A673 (cell line): ENCODE results near the gene ARHGEF7.

Experiments used
- EZH2 ChIP-seq: fragments of 200-600 bp; sonication (generic); IDR thresholded peaks from 2 replicates; pipeline ENCODE4 v1.6.1; 2017; ENCODE audit warnings: borderline replicate concordance, low read depth, mild to moderate bottlenecking, mixed read lengths, antibody characterized with exemption, low read length; ENCODE audit not compliant: poor library complexity, severe bottlenecking
- TF ChIP-seq, protein P1 (sequence below): fragments of 300-800, 200-600 bp; sonication (generic); conservative IDR thresholded peaks from 2 replicates; pipeline ENCODE4 v1.5.1; 2017; ENCODE audit warnings: low read depth, mild to moderate bottlenecking, antibody characterized with exemption, low read length, moderate library complexity, mixed read lengths

DNA sequence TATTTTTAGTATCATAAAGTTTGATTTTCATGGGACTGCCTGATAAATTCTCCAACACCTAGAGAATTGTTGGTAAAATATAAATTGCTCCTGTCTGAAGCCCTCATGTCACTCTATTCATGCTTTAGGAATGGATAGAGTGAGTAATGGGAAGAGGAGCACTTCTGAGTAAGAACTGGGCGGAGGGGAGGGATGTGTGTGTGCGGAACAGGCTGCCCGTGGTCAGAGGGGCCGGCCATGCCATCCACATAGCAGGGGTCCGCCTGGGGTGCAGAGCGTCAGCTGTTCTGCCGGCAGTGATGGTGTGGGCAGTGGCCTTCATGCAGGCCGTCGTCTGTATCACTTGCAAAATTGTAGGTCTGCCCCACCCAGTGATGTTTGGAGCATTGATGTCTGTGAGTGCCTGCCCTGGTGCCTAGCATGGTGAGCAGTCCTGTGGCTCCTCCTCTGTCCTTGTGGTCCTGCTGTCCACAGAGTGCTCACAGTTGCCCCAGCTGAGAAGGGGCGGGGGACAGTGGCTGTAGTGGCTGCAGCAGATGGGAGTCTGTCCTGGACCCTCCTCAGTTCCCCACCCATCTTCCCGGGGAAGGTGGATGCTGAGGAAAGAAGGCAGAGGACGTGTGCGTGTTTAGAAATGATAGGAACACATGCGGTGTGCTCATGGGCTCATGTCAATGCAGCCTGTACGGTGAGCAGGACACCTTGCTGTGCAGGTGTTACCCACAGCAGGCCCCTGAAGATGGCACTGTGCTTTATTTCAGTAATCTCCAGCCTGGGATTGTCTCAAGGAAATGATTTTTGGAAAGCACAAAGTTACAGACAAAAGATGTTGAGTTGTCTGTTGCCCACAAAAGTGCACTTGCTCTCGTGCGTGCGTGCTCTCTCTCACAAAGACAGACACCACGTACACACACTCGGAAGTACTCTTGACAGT, 155.9 kb downstream of the ARHGEF7 start:
- TF ChIP-seq EZH2 = no peak
- TF ChIP-seq, protein P1, sequence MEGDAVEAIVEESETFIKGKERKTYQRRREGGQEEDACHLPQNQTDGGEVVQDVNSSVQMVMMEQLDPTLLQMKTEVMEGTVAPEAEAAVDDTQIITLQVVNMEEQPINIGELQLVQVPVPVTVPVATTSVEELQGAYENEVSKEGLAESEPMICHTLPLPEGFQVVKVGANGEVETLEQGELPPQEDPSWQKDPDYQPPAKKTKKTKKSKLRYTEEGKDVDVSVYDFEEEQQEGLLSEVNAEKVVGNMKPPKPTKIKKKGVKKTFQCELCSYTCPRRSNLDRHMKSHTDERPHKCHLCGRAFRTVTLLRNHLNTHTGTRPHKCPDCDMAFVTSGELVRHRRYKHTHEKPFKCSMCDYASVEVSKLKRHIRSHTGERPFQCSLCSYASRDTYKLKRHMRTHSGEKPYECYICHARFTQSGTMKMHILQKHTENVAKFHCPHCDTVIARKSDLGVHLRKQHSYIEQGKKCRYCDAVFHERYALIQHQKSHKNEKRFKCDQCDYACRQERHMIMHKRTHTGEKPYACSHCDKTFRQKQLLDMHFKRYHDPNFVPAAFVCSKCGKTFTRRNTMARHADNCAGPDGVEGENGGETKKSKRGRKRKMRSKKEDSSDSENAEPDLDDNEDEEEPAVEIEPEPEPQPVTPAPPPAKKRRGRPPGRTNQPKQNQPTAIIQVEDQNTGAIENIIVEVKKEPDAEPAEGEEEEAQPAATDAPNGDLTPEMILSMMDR = no peak
